IMR-90 (cell line): Measurements from ENCODE around the gene EPS8. TPM values are rescaled to one million over a fixed set of nuclear protein-coding genes. Genes with fewer than 3 reads are reported as not detected.

Source experiments
- ATAC-seq: fragments of 200-7000 bp; cut with Tn5 transposase; 2 replicates; pipeline ENCODE4 v1.9.1; 2020; ENCODE audit warnings: low read depth, mild to moderate bottlenecking, moderate library complexity
- BruUV-seq: library from RNA; stranded (reverse); fragments of 400-500 nt; replicated peaks from 2 replicates; lab custom pipeline; 2021; lab: Mats Ljungman, UMichigan
- CTCF ChIA-PET: fragments of 300-600 bp; formaldehyde crosslinking; extraction: SDS; loops from one replicate; lab custom pipeline; 2021; ENCODE audit warnings: antibody characterized with exemption; lab: Yijun Ruan, JAX
- POLR2A ChIA-PET: fragments of 300-600 bp; sonication (Branson Sonifier 250); formaldehyde crosslinking; loops from one replicate; lab custom pipeline; 2022; ENCODE audit warnings: antibody characterized with exemption; ENCODE audit not compliant: unreplicated experiment; lab: Charles Lee
- DNase-seq: peaks from one replicate; pipeline ENCODE4 v3.0.0; 2013
- H2AFZ ChIP-seq: replicated peaks from 2 replicates; pipeline ENCODE3; 2013; ENCODE audit warnings: low read length, mild to moderate bottlenecking; ENCODE audit not compliant: poor library complexity
- H2AK5ac ChIP-seq: 2 replicates; pipeline ENCODE4 v1.6.1; 2013; ENCODE audit warnings: low read depth, low read length, inconsistent platforms
- H2AK9ac ChIP-seq: replicated peaks from 2 replicates; pipeline ENCODE3; 2013; ENCODE audit warnings: mild to moderate bottlenecking, low read depth, low read length, moderate library complexity; ENCODE audit not compliant: poor library complexity
- H2BK120ac ChIP-seq: 2 replicates; pipeline ENCODE4 v1.6.1; 2013; ENCODE audit warnings: low read depth, low read length, inconsistent platforms
- H2BK15ac ChIP-seq: 3 replicates; pipeline ENCODE4 v1.6.1; 2013; ENCODE audit warnings: low read depth, low read length, inconsistent platforms
- H2BK20ac ChIP-seq: 2 replicates; pipeline ENCODE4 v1.6.1; 2013; ENCODE audit warnings: low read depth, mild to moderate bottlenecking, inconsistent platforms, low read length, moderate library complexity
- H2BK5ac ChIP-seq: 2 replicates; pipeline ENCODE4 v1.6.1; 2013; ENCODE audit warnings: mild to moderate bottlenecking, low read depth, low read length, inconsistent platforms; ENCODE audit not compliant: poor library complexity, severe bottlenecking
- H3K14ac ChIP-seq: replicated peaks from 2 replicates; pipeline ENCODE4 v1.6.1; 2013; ENCODE audit warnings: low read depth, low read length, inconsistent platforms
- H3K18ac ChIP-seq: 2 replicates; pipeline ENCODE4 v1.6.1; 2013; ENCODE audit warnings: low read depth, low read length, control low read depth
- H3K23ac ChIP-seq: 2 replicates; pipeline ENCODE4 v1.6.1; 2013; ENCODE audit warnings: low read depth, low read length, inconsistent platforms
- H3K27ac ChIP-seq: 2 replicates; pipeline ENCODE4 v1.5.1; 2013; ENCODE audit warnings: mild to moderate bottlenecking, control low read depth, low read length; ENCODE audit not compliant: insufficient read depth
- H3K27me3 ChIP-seq: 2 replicates; pipeline ENCODE4 v1.6.1; 2013; ENCODE audit warnings: low read length; ENCODE audit not compliant: control insufficient read depth, insufficient read depth
- H3K36me3 ChIP-seq: 2 replicates; pipeline ENCODE4 v1.6.1; 2013; ENCODE audit warnings: low read length, mixed read lengths; ENCODE audit not compliant: control insufficient read depth, insufficient read depth
- H3K4ac ChIP-seq: 2 replicates; pipeline ENCODE4 v1.6.1; 2013; ENCODE audit warnings: low read depth, low read length, inconsistent platforms
- H3K4me1 ChIP-seq: 2 replicates; pipeline ENCODE4 v1.6.1; 2013; ENCODE audit warnings: low read length, mixed read lengths; ENCODE audit not compliant: control insufficient read depth, insufficient read depth
- H3K4me2 ChIP-seq: 2 replicates; pipeline ENCODE4 v1.6.1; 2013; ENCODE audit warnings: low read depth, mild to moderate bottlenecking, control low read depth, low read length, moderate library complexity
- H3K4me3 ChIP-seq: 2 replicates; pipeline ENCODE4 v1.5.1; 2013; ENCODE audit warnings: low read depth, mild to moderate bottlenecking, control low read depth, low read length, moderate library complexity; ENCODE audit not compliant: insufficient read depth
- H3K56ac ChIP-seq: 2 replicates; pipeline ENCODE4 v1.6.1; 2013; ENCODE audit warnings: low read length, inconsistent platforms; ENCODE audit not compliant: insufficient read depth; ENCODE audit errors: extremely low read depth
- H3K79me1 ChIP-seq, 2 experiments: 2 replicates each; pipeline ENCODE4 v1.6.1; 2013; ENCODE audit warnings: low read length in 2 of 2, inconsistent platforms in 1 of 2, low read depth in 1 of 2
- H3K9ac ChIP-seq: 2 replicates; pipeline ENCODE4 v1.6.1; 2013; ENCODE audit warnings: low read depth, low read length, control low read depth
- H3K9me1 ChIP-seq: 2 replicates; pipeline ENCODE4 v1.6.1; 2013; ENCODE audit warnings: low read length, inconsistent platforms; ENCODE audit not compliant: insufficient read depth
- H3K9me3 ChIP-seq: 2 replicates; pipeline ENCODE4 v1.6.1; 2013; ENCODE audit warnings: low read length; ENCODE audit not compliant: control insufficient read depth, insufficient read depth
- H4K20me1 ChIP-seq: 2 replicates; pipeline ENCODE4 v1.6.1; 2013; ENCODE audit warnings: low read length, inconsistent platforms; ENCODE audit not compliant: insufficient read depth
- H4K5ac ChIP-seq: 2 replicates; pipeline ENCODE4 v1.6.1; 2013; ENCODE audit warnings: mild to moderate bottlenecking, low read depth, low read length, control low read depth
- H4K8ac ChIP-seq, 2 experiments: 2 replicates each; pipeline ENCODE4 v1.6.1; 2013; ENCODE audit warnings: low read depth in 2 of 2, low read length in 2 of 2, control low read depth in 1 of 2, inconsistent platforms in 1 of 2
- H4K91ac ChIP-seq: 2 replicates; pipeline ENCODE4 v1.6.1; 2013; ENCODE audit warnings: low read depth, low read length, inconsistent platforms; ENCODE audit not compliant: insufficient read depth
- BHLHE40 ChIP-seq: fragments of 150-350 bp; IDR thresholded peaks from 2 replicates; pipeline ENCODE4 v1.6.1; 2016; ENCODE audit warnings: mild to moderate bottlenecking, low read depth, low read length
- CEBPB ChIP-seq: IDR thresholded peaks from 2 replicates; pipeline ENCODE4 v1.6.1; 2012; ENCODE audit warnings: low read depth, low read length, improper control_type of control experiment
- CHD1 ChIP-seq: IDR thresholded peaks from 2 replicates; pipeline ENCODE4 v1.6.1; 2012; ENCODE audit warnings: low read depth, low read length, improper control_type of control experiment
- FOS ChIP-seq: fragments of 150-350 bp; IDR thresholded peaks from 2 replicates; pipeline ENCODE4 v1.6.1; 2016; ENCODE audit warnings: low read depth, low read length
- MAFK ChIP-seq: IDR thresholded peaks from 2 replicates; pipeline ENCODE4 v1.6.1; 2012; ENCODE audit warnings: low read depth, low read length, improper control_type of control experiment
- MAZ ChIP-seq: IDR thresholded peaks from 2 replicates; pipeline ENCODE4 v1.6.1; 2012; ENCODE audit warnings: low read depth, mild to moderate bottlenecking, low read length, improper control_type of control experiment, moderate library complexity, borderline replicate concordance
- MXI1 ChIP-seq: IDR thresholded peaks from 2 replicates; pipeline ENCODE4 v1.6.1; 2012; ENCODE audit warnings: low read depth, mild to moderate bottlenecking, low read length, moderate library complexity, borderline replicate concordance
- NFE2L2 ChIP-seq: fragments of 150-350 bp; IDR thresholded peaks from 2 replicates; pipeline ENCODE4 v1.6.1; 2016; ENCODE audit warnings: low read depth, mild to moderate bottlenecking, low read length
- POLR2A ChIP-seq: IDR thresholded peaks from 2 replicates; pipeline ENCODE4 v1.6.1; 2012; ENCODE audit warnings: mild to moderate bottlenecking, low read depth, low read length
- RAD21 ChIP-seq: IDR thresholded peaks from 2 replicates; pipeline ENCODE4 v1.6.1; 2012; ENCODE audit warnings: low read length, improper control_type of control experiment
- RCOR1 ChIP-seq: IDR thresholded peaks from 2 replicates; pipeline ENCODE4 v1.6.1; 2012; ENCODE audit warnings: mild to moderate bottlenecking, low read length, improper control_type of control experiment; ENCODE audit not compliant: insufficient replicate concordance
- SMC3 ChIP-seq: fragments of 150-350 bp; IDR thresholded peaks from 2 replicates; pipeline ENCODE4 v1.6.1; 2016; ENCODE audit warnings: low read depth, mild to moderate bottlenecking, antibody characterized with exemption, low read length, moderate library complexity
- dilution Hi-C: fragments of 300-500 bp; cut with HindIII; formaldehyde crosslinking; loops from one replicate; pipeline ENCODE4 v1.14.3; 2018; ENCODE audit warnings: low sequenced_read_pairs; ENCODE audit not compliant: unreplicated experiment
- in situ Hi-C: fragments of 300-500 bp; cut with MboI; formaldehyde crosslinking; loops from 3 replicates; pipeline ENCODE4 v1.14.3; 2019; ENCODE audit warnings: low sequenced_read_pairs, inconsistent platforms, mixed read lengths
- intact Hi-C: fragments of 100-400 bp; cut with micrococcal nuclease; formaldehyde crosslinking; loops from 2 replicates; pipeline ENCODE4 v1.10.0; 2022
- polyA plus RNA-seq, 3 experiments: library from polyadenylated mRNA; depleted of rRNA; stranded (reverse); fragments of >200 nt; gene quantifications; 2 replicates each; pipeline ENCODE4 v1.2.3, GENCODE V29; 2012; ENCODE audit warnings: low replicate concordance in 1 of 3
- total RNA-seq: library from RNA; depleted of rRNA; stranded (reverse); fragments of >200 nt; gene quantifications from 2 replicates; pipeline ENCODE4 v1.2.3, GENCODE V29; 2012
- TF ChIP-seq, protein P1 (sequence below): fragments of 150-350 bp; IDR thresholded peaks from 2 replicates; pipeline ENCODE4 v1.6.1; 2016; ENCODE audit warnings: low read depth, mild to moderate bottlenecking, low read length, moderate library complexity, borderline replicate concordance
- TF ChIP-seq, protein P2 (sequence below): fragments of 150-350 bp; IDR thresholded peaks from 2 replicates; pipeline ENCODE4 v1.6.1; 2017; ENCODE audit warnings: mild to moderate bottlenecking, antibody characterized with exemption, low read length, low read depth

EPS8 gene
- total and polyA plus RNA-seq, 2 of the 4 experiments (the other 2 are of a cell fraction): 45.1 to 104 TPM

DNA sequence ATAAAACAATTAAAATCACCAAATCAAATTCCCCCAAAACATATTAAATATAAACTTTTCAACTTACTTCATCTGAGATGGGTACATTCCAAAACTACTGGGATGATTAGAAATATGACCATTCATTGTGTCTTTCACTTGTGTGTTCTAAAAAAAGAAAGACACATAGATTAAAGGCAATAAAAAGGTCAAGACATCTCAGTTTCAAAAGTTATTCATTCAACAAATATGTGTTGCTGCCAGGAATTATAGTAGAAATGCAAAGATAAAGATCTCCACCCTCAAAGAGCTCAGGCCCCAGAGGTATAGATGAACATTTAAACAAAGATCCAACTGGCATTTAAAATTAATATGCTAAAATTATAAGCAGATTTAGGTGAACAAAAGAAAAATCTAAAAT is 106.4 kb downstream of the EPS8 start:
- no peak overlapping the region for H2BK15ac ChIP-seq
- dilution Hi-C loops (no loop called here), in situ Hi-C loops (no loop called here), intact Hi-C loops (no loop called here)
- no peak for TF ChIP-seq POLR2A
- no peak for TF ChIP-seq MAZ
- no peak for TF ChIP-seq NFE2L2
- TF ChIP-seq, protein P1, sequence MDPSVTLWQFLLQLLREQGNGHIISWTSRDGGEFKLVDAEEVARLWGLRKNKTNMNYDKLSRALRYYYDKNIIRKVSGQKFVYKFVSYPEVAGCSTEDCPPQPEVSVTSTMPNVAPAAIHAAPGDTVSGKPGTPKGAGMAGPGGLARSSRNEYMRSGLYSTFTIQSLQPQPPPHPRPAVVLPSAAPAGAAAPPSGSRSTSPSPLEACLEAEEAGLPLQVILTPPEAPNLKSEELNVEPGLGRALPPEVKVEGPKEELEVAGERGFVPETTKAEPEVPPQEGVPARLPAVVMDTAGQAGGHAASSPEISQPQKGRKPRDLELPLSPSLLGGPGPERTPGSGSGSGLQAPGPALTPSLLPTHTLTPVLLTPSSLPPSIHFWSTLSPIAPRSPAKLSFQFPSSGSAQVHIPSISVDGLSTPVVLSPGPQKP: no peak
- no peak for TF ChIP-seq CEBPB
- no peak for TF ChIP-seq CHD1
- TF ChIP-seq RCOR1: no peak
- TF ChIP-seq, protein P2, sequence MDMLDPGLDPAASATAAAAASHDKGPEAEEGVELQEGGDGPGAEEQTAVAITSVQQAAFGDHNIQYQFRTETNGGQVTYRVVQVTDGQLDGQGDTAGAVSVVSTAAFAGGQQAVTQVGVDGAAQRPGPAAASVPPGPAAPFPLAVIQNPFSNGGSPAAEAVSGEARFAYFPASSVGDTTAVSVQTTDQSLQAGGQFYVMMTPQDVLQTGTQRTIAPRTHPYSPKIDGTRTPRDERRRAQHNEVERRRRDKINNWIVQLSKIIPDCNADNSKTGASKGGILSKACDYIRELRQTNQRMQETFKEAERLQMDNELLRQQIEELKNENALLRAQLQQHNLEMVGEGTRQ: no peak
- TF ChIP-seq RAD21: no peak
- TF ChIP-seq MAFK: no peak
- no peak for TF ChIP-seq MXI1
- TF ChIP-seq BHLHE40: no peak
- no peak for TF ChIP-seq FOS
- TF ChIP-seq SMC3: no peak
- CTCF ChIA-PET: no interaction called here
- POLR2A ChIA-PET: no interaction called here
- H3K56ac ChIP-seq: no peak overlapping the region
- no peak overlapping the region for H2AFZ ChIP-seq
- no peak overlapping the region for H2AK9ac ChIP-seq
- no peak overlapping the region for H3K4me2 ChIP-seq
- no TSS peak for BruUV-seq
- no peak overlapping the region for H2AK5ac ChIP-seq
- H3K36me3 ChIP-seq: no peaks in the 10 kb centered on the region
- H4K8ac ChIP-seq: no peak overlapping the region
- peaks cover 8 to 40% of the 10 kb centered on the region in 2 experiments; a peak in 3 of 4 replicates for H3K79me1 ChIP-seq
- no peaks in the 10 kb centered on the region for H3K27me3 ChIP-seq
- H3K9me1 ChIP-seq: no peaks in the 10 kb centered on the region; the same call in 1 of the 2 replicates
- no peak overlapping the region for H3K23ac ChIP-seq
- H3K27ac ChIP-seq: no peak overlapping the region
- H3K4ac ChIP-seq: no peak overlapping the region
- H4K91ac ChIP-seq: no peak overlapping the region
- H3K9ac ChIP-seq: no peak overlapping the region
- H2BK5ac ChIP-seq: no peak overlapping the region
- no peak overlapping the region for H3K14ac ChIP-seq
- H3K18ac ChIP-seq: no peak overlapping the region
- DNase-seq (no peak), ATAC-seq (no peak)
- H2BK120ac ChIP-seq: no peak overlapping the region
- no peak overlapping the region for H3K4me3 ChIP-seq
- no peak overlapping the region for H4K5ac ChIP-seq
- peaks cover 8% of the 10 kb centered on the region; the same call in 1 of the 2 replicates for H3K4me1 ChIP-seq
- H2BK20ac ChIP-seq: no peak overlapping the region
- no peaks in the 10 kb centered on the region; the same call in 1 of the 2 replicates for H4K20me1 ChIP-seq
- H3K9me3 ChIP-seq: no peaks in the 10 kb centered on the region
